HepG2 (cell line): ENCODE measurements around the gene PIGZ. TPM values are rescaled to one million over a fixed set of nuclear protein-coding genes. Genes with fewer than 3 reads are reported as not detected.
A peak's percentile ranks its signal among the peaks of the same experiment; 100 is the strongest.

Source experiments
- AGO2 ChIP-seq: fragments of 200-400 bp; formaldehyde crosslinking; optimal IDR thresholded peaks from 2 replicates; pipeline ENCODE3; 2017; ENCODE audit warnings: mild to moderate bottlenecking, low read depth, low read length, moderate library complexity
- AHDC1 ChIP-seq: sonication (generic); formaldehyde crosslinking; IDR thresholded peaks from 2 replicates; pipeline ENCODE4 v1.5.1; 2020; ENCODE audit warnings: mild to moderate bottlenecking, missing genetic modification reagents, borderline replicate concordance
- CENPX ChIP-seq: sonication (generic); formaldehyde crosslinking; IDR thresholded peaks from 2 replicates; pipeline ENCODE4 v1.9.0; 2021; ENCODE audit warnings: mild to moderate bottlenecking, missing genetic modification reagents, moderate library complexity
- FOXP1 ChIP-seq, 2 experiments: fragments of 450-650 bp in 1 of 2; IDR thresholded peaks; 2 replicates each; pipeline ENCODE4 v1.6.1; 2017 to 2018; ENCODE audit warnings: antibody characterized with exemption in 1 of 2
- FOXP4 ChIP-seq: sonication (generic); formaldehyde crosslinking; IDR thresholded peaks from 2 replicates; pipeline ENCODE4 v1.4.0; 2020; ENCODE audit warnings: missing genetic modification reagents
- THYN1 ChIP-seq: sonication (generic); formaldehyde crosslinking; IDR thresholded peaks from 2 replicates; pipeline ENCODE4 v1.8.1; 2023; ENCODE audit warnings: low read depth, mild to moderate bottlenecking, moderate library complexity, missing genetic modification reagents, borderline replicate concordance
- ZBTB3 ChIP-seq: sonication (generic); formaldehyde crosslinking; IDR thresholded peaks from 2 replicates; pipeline ENCODE4 v1.4.0; 2020; ENCODE audit warnings: low read depth, mild to moderate bottlenecking, moderate library complexity, missing genetic modification reagents, borderline replicate concordance
- ZFYVE20 ChIP-seq: sonication (generic); formaldehyde crosslinking; IDR thresholded peaks from 2 replicates; pipeline ENCODE4 v1.8.0; 2023; ENCODE audit warnings: low read depth, mild to moderate bottlenecking, moderate library complexity, missing genetic modification reagents, borderline replicate concordance
- ZMAT3 ChIP-seq: sonication (generic); formaldehyde crosslinking; conservative IDR thresholded peaks from 2 replicates; pipeline ENCODE4 v1.7.0; 2021; ENCODE audit warnings: missing genetic modification reagents
- ZNF253 ChIP-seq: sonication (generic); formaldehyde crosslinking; IDR thresholded peaks from 2 replicates; pipeline ENCODE4 v1.8.0; 2022; ENCODE audit warnings: mild to moderate bottlenecking, missing genetic modification reagents, borderline replicate concordance
- ZNF263 ChIP-seq: sonication (generic); formaldehyde crosslinking; IDR thresholded peaks from 2 replicates; pipeline ENCODE4 v1.4.0; 2020; ENCODE audit warnings: missing genetic modification reagents
- ZNF546 ChIP-seq: sonication (generic); formaldehyde crosslinking; conservative IDR thresholded peaks from 2 replicates; pipeline ENCODE4 v1.8.1; 2023; ENCODE audit warnings: mild to moderate bottlenecking, missing genetic modification reagents
- ZNF776 ChIP-seq: sonication (generic); formaldehyde crosslinking; IDR thresholded peaks from 2 replicates; pipeline ENCODE4 v1.4.0; 2020; ENCODE audit warnings: mild to moderate bottlenecking, missing genetic modification reagents
- polyA plus RNA-seq, 8 experiments: library from polyadenylated mRNA; depleted of rRNA in 3 of 8; stranded (reverse) in 7 of 8; unstranded in 1 of 8; fragments of >200 nt; fragmentation: Illumina TruSeq in 4 of 8; extraction: Trizol in 4 of 8; gene quantifications; 2 replicates each; pipeline versions ENCODE4 v1.2.1 to v1.2.3, GENCODE V29; 2011 to 2016; ENCODE audit warnings: low read depth in 4 of 8, missing spikeins in 1 of 8, mixed read lengths in 1 of 8; ENCODE audit not compliant: insufficient read depth in 1 of 8
- total RNA-seq, 5 experiments: library from RNA; depleted of rRNA; stranded (reverse); fragments of >200 nt; fragmentation: Illumina TruSeq; extraction: Trizol; gene quantifications; 2 replicates each; pipeline ENCODE4 v1.2.3, GENCODE V29; 2016; ENCODE audit warnings: low read depth in 1 of 5
- TF ChIP-seq, protein P1 (sequence below): sonication (generic); formaldehyde crosslinking; IDR thresholded peaks from 2 replicates; pipeline ENCODE4 v1.4.0; 2020; ENCODE audit warnings: mild to moderate bottlenecking, low read depth, missing genetic modification reagents
- TF ChIP-seq, protein P2 (sequence below): sonication (generic); formaldehyde crosslinking; IDR thresholded peaks from 2 replicates; pipeline ENCODE4 v1.4.0; 2020; ENCODE audit warnings: missing genetic modification reagents
- TF ChIP-seq, protein P3 (sequence below): sonication (generic); formaldehyde crosslinking; IDR thresholded peaks from 2 replicates; pipeline ENCODE4 v1.4.0; 2020; ENCODE audit warnings: mild to moderate bottlenecking, missing genetic modification reagents
- TF ChIP-seq, protein P4 (sequence below): sonication (generic); formaldehyde crosslinking; IDR thresholded peaks from 2 replicates; pipeline ENCODE4 v1.4.0; 2020; ENCODE audit warnings: missing genetic modification reagents, borderline replicate concordance

The PIGZ gene
- total and polyA plus RNA-seq, 2 of the 13 experiments (the other 11 are each of a cell fraction or from before 2014, with no cell fraction given): 4.7 to 60.5 TPM

- TF ChIP-seq, protein P1, sequence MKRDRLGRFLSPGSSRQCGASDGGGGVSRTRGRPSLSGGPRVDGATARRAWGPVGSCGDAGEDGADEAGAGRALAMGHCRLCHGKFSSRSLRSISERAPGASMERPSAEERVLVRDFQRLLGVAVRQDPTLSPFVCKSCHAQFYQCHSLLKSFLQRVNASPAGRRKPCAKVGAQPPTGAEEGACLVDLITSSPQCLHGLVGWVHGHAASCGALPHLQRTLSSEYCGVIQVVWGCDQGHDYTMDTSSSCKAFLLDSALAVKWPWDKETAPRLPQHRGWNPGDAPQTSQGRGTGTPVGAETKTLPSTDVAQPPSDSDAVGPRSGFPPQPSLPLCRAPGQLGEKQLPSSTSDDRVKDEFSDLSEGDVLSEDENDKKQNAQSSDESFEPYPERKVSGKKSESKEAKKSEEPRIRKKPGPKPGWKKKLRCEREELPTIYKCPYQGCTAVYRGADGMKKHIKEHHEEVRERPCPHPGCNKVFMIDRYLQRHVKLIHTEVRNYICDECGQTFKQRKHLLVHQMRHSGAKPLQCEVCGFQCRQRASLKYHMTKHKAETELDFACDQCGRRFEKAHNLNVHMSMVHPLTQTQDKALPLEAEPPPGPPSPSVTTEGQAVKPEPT: no peak
- TF ChIP-seq FOXP1 (IDR thresholded peaks at IDR 0.05): no peak
- TF ChIP-seq FOXP1 (CRISPR knock-in tag; IDR thresholded peaks at IDR 0.05): no peak
- TF ChIP-seq FOXP4 (CRISPR knock-in tag): no peak
- no peak for TF ChIP-seq AGO2
- TF ChIP-seq, protein P2, sequence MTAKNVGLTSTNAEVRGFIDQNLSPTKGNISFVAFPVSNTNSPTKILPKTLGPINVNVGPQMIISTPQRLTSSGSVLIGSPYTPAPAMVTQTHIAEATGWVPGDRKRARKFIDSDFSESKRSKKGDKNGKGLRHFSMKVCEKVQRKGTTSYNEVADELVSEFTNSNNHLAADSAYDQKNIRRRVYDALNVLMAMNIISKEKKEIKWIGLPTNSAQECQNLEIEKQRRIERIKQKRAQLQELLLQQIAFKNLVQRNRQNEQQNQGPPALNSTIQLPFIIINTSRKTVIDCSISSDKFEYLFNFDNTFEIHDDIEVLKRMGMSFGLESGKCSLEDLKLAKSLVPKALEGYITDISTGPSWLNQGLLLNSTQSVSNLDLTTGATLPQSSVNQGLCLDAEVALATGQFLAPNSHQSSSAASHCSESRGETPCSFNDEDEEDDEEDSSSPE (CRISPR knock-in tag): no peak
- no peak for TF ChIP-seq ZBTB3 (CRISPR knock-in tag)
- no peak for TF ChIP-seq THYN1 (CRISPR knock-in tag)
- TF ChIP-seq ZNF263: no peak
- TF ChIP-seq CENPX (CRISPR knock-in tag): no peak
- no peak for TF ChIP-seq ZFYVE20 (CRISPR knock-in tag)
- no peak for TF ChIP-seq ZNF776 (CRISPR knock-in tag)
- TF ChIP-seq, protein P3, sequence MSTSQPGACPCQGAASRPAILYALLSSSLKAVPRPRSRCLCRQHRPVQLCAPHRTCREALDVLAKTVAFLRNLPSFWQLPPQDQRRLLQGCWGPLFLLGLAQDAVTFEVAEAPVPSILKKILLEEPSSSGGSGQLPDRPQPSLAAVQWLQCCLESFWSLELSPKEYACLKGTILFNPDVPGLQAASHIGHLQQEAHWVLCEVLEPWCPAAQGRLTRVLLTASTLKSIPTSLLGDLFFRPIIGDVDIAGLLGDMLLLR: no peak
- TF ChIP-seq, protein P4, sequence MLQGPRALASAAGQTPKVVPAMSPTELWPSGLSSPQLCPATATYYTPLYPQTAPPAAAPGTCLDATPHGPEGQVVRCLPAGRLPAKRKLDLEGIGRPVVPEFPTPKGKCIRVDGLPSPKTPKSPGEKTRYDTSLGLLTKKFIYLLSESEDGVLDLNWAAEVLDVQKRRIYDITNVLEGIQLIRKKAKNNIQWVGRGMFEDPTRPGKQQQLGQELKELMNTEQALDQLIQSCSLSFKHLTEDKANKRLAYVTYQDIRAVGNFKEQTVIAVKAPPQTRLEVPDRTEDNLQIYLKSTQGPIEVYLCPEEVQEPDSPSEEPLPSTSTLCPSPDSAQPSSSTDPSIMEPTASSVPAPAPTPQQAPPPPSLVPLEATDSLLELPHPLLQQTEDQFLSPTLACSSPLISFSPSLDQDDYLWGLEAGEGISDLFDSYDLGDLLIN (CRISPR knock-in tag): peak; percentile 20; the same call in 1 of the 2 replicates
- no peak for TF ChIP-seq AHDC1 (CRISPR knock-in tag)
- no peak for TF ChIP-seq ZNF253 (CRISPR knock-in tag)
- 0 out of 2 replicates have a peak, but pooled peaks have one; percentile 3 for TF ChIP-seq ZNF546
- peak; percentile 10; the same call in 1 of the 2 replicates for TF ChIP-seq ZMAT3 (CRISPR knock-in tag)
These were observed 25.7 kb downstream of the PIGZ start (continued) for GRCh38 chr3:196942915-196943277.
